HepG2 (cell line): ENCODE data around the gene MYO1G. TPM values are rescaled to one million over a fixed set of nuclear protein-coding genes. Genes with fewer than 3 reads are reported as not detected.

Experiments
- ATAC-seq: fragments of 200-7000 bp; cut with Tn5 transposase; 3 replicates; pipeline ENCODE4 v1.9.1; 2020; ENCODE audit warnings: mild to moderate bottlenecking, moderate library complexity
- BruUV-seq: library from RNA; stranded (reverse); fragments of 400-500 nt; replicated peaks from 2 replicates; lab custom pipeline; 2021; lab: Mats Ljungman, UMichigan
- CTCF ChIA-PET: fragments of 300-600 bp; formaldehyde crosslinking; extraction: SDS; loops from one replicate; lab custom pipeline; 2021; ENCODE audit warnings: low total read pairs, inconsistent platforms, low intra/inter-chr PET ratio; lab: Yijun Ruan, JAX
- POLR2A ChIA-PET: fragments of 350-600 bp; sonication (Branson Sonifier 250); formaldehyde crosslinking; loops from one replicate; lab custom pipeline; 2020; ENCODE audit warnings: antibody characterized with exemption, inconsistent platforms; lab: Yijun Ruan, JAX
- DNase-seq: peaks from one replicate; pipeline ENCODE4 v3.0.0-alpha.2; 2015; ENCODE audit warnings: low spot score
- FAIRE-seq: peaks from 3 replicates; lab custom pipeline; 2011; peaks lifted over from hg19 to GRCh38; lab: Jason Lieb, UNC
- H2AFZ ChIP-seq: one replicate; pipeline ENCODE4 v1.6.1; 2011; ENCODE audit warnings: low read length, inconsistent platforms
- H3K27ac ChIP-seq: fragments of 300-600 bp; 3 replicates; pipeline ENCODE4 v1.8.0; 2011; ENCODE audit warnings: mixed run types, mild to moderate bottlenecking, mixed read lengths, low read length, inconsistent platforms; ENCODE audit not compliant: insufficient read depth; ENCODE audit errors: extremely low read length
- H3K27me3 ChIP-seq, 2 experiments: fragments of 200-600 bp in 1 of 2; 2 replicates in 1 of 2; 3 replicates in 1 of 2; pipeline versions ENCODE4 v1.6.0 to v1.8.0; 2011; ENCODE audit warnings: low read length in 2 of 2, mild to moderate bottlenecking in 2 of 2, moderate library complexity in 2 of 2, inconsistent platforms in 1 of 2; ENCODE audit not compliant: insufficient read depth in 2 of 2, control insufficient read depth in 1 of 2
- H3K36me3 ChIP-seq, 2 experiments: fragments of 200-600 bp in 1 of 2; replicated peaks in 1 of 2; 2 replicates in 1 of 2; 3 replicates in 1 of 2; pipeline versions ENCODE4 v1.5.1 to v1.8.0; 2011; ENCODE audit warnings: low read length in 2 of 2, inconsistent platforms in 1 of 2; ENCODE audit not compliant: insufficient read depth in 2 of 2, control insufficient read depth in 1 of 2
- H3K4me1 ChIP-seq: 2 replicates; pipeline ENCODE4 v1.5.1; 2012; ENCODE audit warnings: low read length, inconsistent platforms; ENCODE audit not compliant: insufficient read depth
- H3K4me2 ChIP-seq: 2 replicates; pipeline ENCODE4 v1.6.0; 2011; ENCODE audit warnings: low read depth, low read length, inconsistent platforms
- H3K4me3 ChIP-seq, 3 experiments: fragments of 200-600 bp in 1 of 3; sonication (generic), shearing (Covaris generic) in 1 of 3; replicated peaks in 1 of 3; 2 replicates each; pipeline ENCODE4 v1.5.1; 2011 to 2016; ENCODE audit warnings: low read length in 3 of 3, inconsistent platforms in 2 of 3, low read depth in 2 of 3, mild to moderate bottlenecking in 2 of 3, control low read depth in 1 of 3, mixed read lengths in 1 of 3; ENCODE audit not compliant: insufficient read depth in 1 of 3
- H3K79me2 ChIP-seq: one replicate; pipeline ENCODE4 v1.6.1; 2011; ENCODE audit warnings: low read length, inconsistent platforms; ENCODE audit not compliant: insufficient read depth
- H3K9ac ChIP-seq: 2 replicates; pipeline ENCODE4 v1.6.0; 2011; ENCODE audit warnings: mild to moderate bottlenecking, low read depth, low read length, inconsistent platforms; ENCODE audit not compliant: insufficient read depth
- H3K9me3 ChIP-seq: 2 replicates; pipeline ENCODE4 v1.5.1; 2012; ENCODE audit warnings: mild to moderate bottlenecking, low read length
- H4K20me1 ChIP-seq: 2 replicates; pipeline ENCODE4 v1.6.0; 2011; ENCODE audit warnings: inconsistent platforms, mild to moderate bottlenecking, low read length, moderate library complexity; ENCODE audit not compliant: insufficient read depth
- ZNF530 ChIP-seq: sonication (generic); formaldehyde crosslinking; IDR thresholded peaks from 2 replicates; pipeline ENCODE4 v1.5.0; 2020; ENCODE audit warnings: low read depth, mild to moderate bottlenecking, missing genetic modification reagents
- ZSCAN29 ChIP-seq: sonication (generic); formaldehyde crosslinking; conservative IDR thresholded peaks from 2 replicates; pipeline ENCODE4 v1.4.0; 2020; ENCODE audit warnings: mild to moderate bottlenecking, missing genetic modification reagents
- WGBS: methylation state at CpG from one replicate; pipeline ENCODE4 v1.1.6; 2017; ENCODE audit warnings: low lambda C conversion rate; 5-methylcytosine and 5-hydroxymethylcytosine counted together
- in situ Hi-C: cut with HindIII; loops from 2 replicates; pipeline ENCODE4 v1.10.0; 2017; ENCODE audit warnings: low pct_unique_long_range_greater_than_20kb; ENCODE audit not compliant: extremely low pct_ligation_motif_present
- intact Hi-C: fragments of 100-400 bp; cut with micrococcal nuclease; formaldehyde crosslinking; loops from one replicate; pipeline ENCODE4 v1.10.0; 2022; ENCODE audit not compliant: unreplicated experiment
- polyA plus RNA-seq, 8 experiments: library from polyadenylated mRNA; depleted of rRNA in 3 of 8; stranded (reverse) in 7 of 8; unstranded in 1 of 8; fragments of >200 nt; fragmentation: Illumina TruSeq in 4 of 8; extraction: Trizol in 4 of 8; gene quantifications; 2 replicates each; pipeline versions ENCODE4 v1.2.1 to v1.2.3, GENCODE V29; 2011 to 2016; ENCODE audit warnings: low read depth in 4 of 8, missing spikeins in 1 of 8, mixed read lengths in 1 of 8; ENCODE audit not compliant: insufficient read depth in 1 of 8
- total RNA-seq, 5 experiments: library from RNA; depleted of rRNA; stranded (reverse); fragments of >200 nt; fragmentation: Illumina TruSeq; extraction: Trizol; gene quantifications; 2 replicates each; pipeline ENCODE4 v1.2.3, GENCODE V29; 2016; ENCODE audit warnings: low read depth in 1 of 5
- TF ChIP-seq, protein P1 (sequence below): sonication (generic); formaldehyde crosslinking; IDR thresholded peaks from 2 replicates; pipeline ENCODE4 v1.5.1; 2020; ENCODE audit warnings: mild to moderate bottlenecking, missing genetic modification reagents, moderate library complexity
- TF ChIP-seq, protein P2 (sequence below): sonication (generic); formaldehyde crosslinking; IDR thresholded peaks from 2 replicates; pipeline ENCODE4 v1.4.0; 2020; ENCODE audit warnings: mild to moderate bottlenecking, missing genetic modification reagents

The MYO1G gene
- total and polyA plus RNA-seq, 2 of the 13 experiments (the other 11 are each of a cell fraction or from before 2014, with no cell fraction given): 0.29 to 1.1 TPM

DNA sequence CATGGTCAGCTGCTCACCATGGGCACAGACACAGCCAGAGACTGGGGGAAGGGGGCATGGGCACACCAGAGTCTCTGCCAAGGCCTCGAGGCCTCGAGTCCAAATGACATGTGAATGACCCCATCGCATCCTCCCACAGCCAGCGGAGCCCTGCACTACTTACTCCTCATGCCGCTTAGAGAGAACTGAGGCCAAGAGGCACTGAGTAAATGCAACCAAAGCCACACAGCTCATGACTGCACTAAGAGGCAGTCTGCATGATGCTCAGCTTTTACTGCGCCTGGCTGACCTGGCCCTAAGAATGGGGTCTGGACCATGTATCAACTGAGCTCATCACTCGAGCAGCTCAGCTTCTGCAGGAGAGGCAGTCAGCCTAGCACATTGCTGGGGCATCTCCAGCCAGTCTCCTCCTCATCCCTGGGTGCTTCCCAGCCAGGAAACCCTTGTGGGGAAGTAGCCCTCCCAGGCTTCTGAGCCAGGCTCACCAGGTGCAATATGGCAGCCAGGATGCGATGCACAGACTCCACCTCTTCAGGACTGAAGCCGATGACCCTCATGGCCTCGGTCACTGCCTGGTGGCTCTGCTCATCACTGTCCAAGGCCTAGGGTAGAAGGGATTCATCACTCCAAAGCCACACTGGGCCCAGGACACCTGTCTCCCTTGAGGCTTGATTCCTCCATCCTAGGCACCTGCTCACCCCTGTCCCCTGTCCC is 7.5 kb downstream of the MYO1G start:
- DNase-seq: no peak
- no peak for FAIRE-seq
- Histone ChIP-seq H3K27me3 (peaks cover under 1 to 5% of the 10 kb centered on the region in 2 experiments; a peak in 2 of 5 replicates), H2AFZ (no peak overlapping the region), H3K4me1 (peaks cover 68% of the 10 kb centered on the region), H4K20me1 (no peaks in the 10 kb centered on the region), H3K79me2 (no peaks in the 10 kb centered on the region), H3K9ac (peak overlapping the region; percentile 28; the same call in 1 of the 2 replicates), H3K9me3 (no peaks in the 10 kb centered on the region), H3K36me3 (no peaks in the 10 kb centered on the region), H3K4me2 (peak overlapping the region; percentile 84), H3K4me3 (peak overlapping the region in 1 of 3 experiments; percentile 59; a peak in 2 of 6 replicates), H3K27ac (peak overlapping the region; percentile 52)
- BruUV-seq: no TSS peak
- intact Hi-C loops (no loop called here), in situ Hi-C loops (loop anchor here (25.0 kb wide), 1 partner anchor 291 kb away; no protein-coding TSS in a partner anchor)
- CTCF ChIA-PET: no interaction called here
- TF ChIP-seq ZNF530 (CRISPR knock-in tag): no peak
- TF ChIP-seq, protein P1, sequence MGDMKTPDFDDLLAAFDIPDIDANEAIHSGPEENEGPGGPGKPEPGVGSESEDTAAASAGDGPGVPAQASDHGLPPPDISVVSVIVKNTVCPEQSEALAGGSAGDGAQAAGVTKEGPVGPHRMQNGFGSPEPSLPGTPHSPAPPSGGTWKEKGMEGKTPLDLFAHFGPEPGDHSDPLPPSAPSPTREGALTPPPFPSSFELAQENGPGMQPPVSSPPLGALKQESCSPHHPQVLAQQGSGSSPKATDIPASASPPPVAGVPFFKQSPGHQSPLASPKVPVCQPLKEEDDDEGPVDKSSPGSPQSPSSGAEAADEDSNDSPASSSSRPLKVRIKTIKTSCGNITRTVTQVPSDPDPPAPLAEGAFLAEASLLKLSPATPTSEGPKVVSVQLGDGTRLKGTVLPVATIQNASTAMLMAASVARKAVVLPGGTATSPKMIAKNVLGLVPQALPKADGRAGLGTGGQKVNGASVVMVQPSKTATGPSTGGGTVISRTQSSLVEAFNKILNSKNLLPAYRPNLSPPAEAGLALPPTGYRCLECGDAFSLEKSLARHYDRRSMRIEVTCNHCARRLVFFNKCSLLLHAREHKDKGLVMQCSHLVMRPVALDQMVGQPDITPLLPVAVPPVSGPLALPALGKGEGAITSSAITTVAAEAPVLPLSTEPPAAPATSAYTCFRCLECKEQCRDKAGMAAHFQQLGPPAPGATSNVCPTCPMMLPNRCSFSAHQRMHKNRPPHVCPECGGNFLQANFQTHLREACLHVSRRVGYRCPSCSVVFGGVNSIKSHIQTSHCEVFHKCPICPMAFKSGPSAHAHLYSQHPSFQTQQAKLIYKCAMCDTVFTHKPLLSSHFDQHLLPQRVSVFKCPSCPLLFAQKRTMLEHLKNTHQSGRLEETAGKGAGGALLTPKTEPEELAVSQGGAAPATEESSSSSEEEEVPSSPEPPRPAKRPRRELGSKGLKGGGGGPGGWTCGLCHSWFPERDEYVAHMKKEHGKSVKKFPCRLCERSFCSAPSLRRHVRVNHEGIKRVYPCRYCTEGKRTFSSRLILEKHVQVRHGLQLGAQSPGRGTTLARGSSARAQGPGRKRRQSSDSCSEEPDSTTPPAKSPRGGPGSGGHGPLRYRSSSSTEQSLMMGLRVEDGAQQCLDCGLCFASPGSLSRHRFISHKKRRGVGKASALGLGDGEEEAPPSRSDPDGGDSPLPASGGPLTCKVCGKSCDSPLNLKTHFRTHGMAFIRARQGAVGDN (CRISPR knock-in tag): no peak
- 0 out of 2 replicates have a peak, but pooled peaks have one; percentile 5 for TF ChIP-seq ZSCAN29
- TF ChIP-seq, protein P2, sequence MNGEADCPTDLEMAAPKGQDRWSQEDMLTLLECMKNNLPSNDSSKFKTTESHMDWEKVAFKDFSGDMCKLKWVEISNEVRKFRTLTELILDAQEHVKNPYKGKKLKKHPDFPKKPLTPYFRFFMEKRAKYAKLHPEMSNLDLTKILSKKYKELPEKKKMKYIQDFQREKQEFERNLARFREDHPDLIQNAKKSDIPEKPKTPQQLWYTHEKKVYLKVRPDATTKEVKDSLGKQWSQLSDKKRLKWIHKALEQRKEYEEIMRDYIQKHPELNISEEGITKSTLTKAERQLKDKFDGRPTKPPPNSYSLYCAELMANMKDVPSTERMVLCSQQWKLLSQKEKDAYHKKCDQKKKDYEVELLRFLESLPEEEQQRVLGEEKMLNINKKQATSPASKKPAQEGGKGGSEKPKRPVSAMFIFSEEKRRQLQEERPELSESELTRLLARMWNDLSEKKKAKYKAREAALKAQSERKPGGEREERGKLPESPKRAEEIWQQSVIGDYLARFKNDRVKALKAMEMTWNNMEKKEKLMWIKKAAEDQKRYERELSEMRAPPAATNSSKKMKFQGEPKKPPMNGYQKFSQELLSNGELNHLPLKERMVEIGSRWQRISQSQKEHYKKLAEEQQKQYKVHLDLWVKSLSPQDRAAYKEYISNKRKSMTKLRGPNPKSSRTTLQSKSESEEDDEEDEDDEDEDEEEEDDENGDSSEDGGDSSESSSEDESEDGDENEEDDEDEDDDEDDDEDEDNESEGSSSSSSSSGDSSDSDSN (CRISPR knock-in tag): peak; percentile 60; the same call in 1 of the 2 replicates
- POLR2A ChIA-PET: interaction anchor here (0.8 to 4.1 kb wide), 8 partner anchors 10 to 911 kb away, joined by 3 to 83 read pairs (median 6); partner anchors contain the start of genes CCM2, DDX56, H2AZ2 and TBRG4
- WGBS: no CpG with 5 or more reads among the region's 10 CpGs
- no peak for ATAC-seq
